Effector CD8-positive, alpha-beta T cell (primary cell): ENCODE results near the gene ERFE.
"Not testable (repeated sequence)": the region's sequence is repeated elsewhere in the genome, so short reads cannot be mapped to it uniquely, and the experiment has no call there.

Experiments
- DNase-seq: peaks from one replicate; lab custom pipeline; 2025; lab: John Stamatoyannopoulos, UW
- total RNA-seq, 4 experiments: gene quantifications; one replicate each; lab custom pipeline; 2026; lab: John Stamatoyannopoulos, UW

Gene ERFE, protein sequence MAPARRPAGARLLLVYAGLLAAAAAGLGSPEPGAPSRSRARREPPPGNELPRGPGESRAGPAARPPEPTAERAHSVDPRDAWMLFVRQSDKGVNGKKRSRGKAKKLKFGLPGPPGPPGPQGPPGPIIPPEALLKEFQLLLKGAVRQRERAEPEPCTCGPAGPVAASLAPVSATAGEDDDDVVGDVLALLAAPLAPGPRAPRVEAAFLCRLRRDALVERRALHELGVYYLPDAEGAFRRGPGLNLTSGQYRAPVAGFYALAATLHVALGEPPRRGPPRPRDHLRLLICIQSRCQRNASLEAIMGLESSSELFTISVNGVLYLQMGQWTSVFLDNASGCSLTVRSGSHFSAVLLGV
- 0 reads per million in 4 experiments for total RNA-seq

DNA sequence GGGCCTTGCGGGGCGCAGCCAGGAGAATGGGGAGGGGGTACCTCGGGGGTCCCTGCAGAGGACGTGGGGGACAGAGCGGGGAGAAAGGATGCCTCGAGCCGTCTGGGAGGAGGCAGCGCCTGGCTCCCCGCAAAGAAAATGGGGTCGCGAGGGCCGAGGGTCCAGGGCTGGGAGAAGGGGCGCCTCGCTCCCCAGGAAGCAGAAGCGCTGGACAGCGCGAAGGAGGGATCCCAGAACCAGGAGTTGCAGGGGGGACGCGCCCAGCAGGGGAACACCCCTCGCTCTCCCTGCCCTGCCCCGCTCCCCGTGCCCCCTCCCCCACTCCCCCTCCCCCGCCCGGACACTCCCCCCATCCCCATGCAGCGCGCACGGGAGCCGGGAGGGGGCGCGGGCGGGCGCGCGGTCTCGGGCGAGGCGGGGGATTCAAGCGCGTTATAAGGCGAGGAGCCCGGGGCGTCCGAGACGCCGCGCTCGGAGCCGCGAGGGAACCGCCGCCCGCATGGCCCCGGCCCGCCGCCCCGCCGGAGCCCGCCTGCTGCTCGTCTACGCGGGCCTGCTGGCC is at the start of gene ERFE:
ERFE (plus strand) TSS at position 462 of the 562 bp plus-strand sequence; CDS start at position 500, 38 bp downstream.
- peak; percentile 7 for DNase-seq

DNA sequence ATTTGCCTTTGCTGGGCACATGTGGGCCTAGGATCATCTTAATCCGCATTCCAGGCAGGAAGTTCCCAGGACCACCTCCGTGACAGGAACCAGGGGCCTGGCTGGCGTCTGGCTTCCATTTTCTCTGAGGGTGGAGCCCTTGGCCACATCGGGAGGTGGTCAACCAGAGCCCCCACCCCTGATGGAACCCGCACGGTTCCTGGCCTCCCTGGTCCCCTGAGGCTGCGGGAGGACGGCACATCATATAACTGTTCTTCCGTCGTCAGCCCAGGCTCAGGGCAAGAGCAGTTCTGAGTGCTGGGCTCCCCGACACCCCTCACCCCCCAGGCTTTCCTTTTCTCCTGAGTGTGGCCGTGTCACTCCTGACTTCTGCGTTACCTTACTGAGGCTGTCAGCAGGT is 45.2 kb upstream of the ERFE start:
- DNase-seq: no peak

DNA sequence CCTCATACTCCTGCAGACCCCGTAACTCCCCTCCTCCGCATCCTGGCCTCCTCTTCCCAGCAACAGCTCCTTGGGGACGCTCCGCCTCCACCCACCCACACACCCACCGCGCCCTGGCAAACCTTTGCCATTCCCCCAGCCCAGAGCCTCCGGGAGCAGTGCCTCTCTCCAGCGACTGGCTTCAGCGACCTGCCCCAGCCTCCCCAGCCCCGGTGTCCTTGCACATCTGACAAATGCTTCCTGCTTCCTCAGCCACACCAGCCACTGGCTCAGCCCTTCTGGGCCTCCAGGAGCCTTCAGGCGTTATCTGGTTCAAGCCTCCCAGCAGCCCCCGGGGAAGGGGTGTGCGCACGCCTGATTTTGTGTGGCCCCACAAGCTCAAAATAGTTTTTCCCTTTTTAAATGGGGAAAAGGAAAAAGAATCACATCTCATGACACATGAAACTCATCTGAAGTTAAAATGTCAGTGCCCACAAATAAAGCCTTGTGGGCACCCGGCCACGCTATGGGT is 44.4 kb upstream of the ERFE start:
- no peak for DNase-seq

DNA sequence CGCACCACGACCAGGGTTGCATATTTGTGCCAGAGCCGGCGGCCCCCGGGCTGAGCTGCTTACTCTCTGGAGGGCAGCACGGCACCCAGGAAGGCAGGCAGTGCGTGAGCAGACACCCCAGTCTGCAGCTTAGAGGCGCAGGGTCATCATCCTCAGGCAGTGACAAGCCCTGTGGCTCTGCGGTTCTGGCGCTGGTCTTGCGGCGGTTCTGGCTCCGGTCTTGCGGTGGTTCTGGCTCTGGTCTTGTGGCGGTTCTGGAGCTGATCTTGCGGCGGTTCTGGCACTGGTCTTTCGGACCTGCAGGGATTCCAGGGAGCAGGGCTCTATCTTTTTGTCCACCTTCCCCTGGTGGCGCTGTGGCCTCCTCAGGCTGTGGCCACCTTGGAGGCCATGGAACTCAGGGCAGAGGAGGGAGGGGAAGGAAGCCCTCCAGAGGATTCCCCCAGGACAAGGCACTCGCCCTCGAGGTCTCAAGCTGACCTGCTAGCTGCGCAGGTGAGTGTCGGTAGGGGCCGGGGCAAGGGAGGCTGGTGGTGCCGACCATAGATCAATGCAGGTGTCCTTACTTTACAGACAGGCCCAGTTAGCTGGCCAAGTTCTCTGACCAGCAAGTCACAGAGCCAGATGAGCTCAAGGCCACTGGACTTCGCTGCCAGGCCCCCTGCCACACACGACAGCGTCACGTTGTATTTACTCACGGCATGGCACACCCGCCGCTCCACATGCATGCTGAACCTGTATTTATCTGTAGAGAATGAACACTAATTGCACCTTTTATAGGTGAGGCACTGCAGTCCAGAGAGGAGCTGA is 43.7 kb upstream of the ERFE start:
- DNase-seq: no peak

DNA sequence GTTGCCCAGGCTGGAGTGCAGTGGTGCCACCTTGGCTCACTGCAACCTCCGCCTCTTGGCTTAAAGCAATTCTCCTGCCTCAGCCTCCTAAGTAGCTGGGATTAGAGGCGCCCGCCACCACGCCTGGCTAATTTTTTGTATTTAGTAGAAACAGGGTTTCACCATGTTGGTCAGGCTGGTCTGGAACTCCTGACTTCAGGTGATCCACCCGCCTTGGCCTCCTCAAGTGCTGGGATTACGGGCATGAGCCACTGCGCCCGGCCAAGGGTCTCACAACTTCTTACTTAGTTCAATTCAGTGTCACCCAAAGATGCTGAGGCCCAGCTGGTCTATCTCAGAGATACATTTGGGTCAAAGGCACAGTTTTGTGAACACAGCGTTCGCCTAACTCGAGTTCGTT is 43.1 kb upstream of the ERFE start:
- not testable (repeated sequence) for DNase-seq

DNA sequence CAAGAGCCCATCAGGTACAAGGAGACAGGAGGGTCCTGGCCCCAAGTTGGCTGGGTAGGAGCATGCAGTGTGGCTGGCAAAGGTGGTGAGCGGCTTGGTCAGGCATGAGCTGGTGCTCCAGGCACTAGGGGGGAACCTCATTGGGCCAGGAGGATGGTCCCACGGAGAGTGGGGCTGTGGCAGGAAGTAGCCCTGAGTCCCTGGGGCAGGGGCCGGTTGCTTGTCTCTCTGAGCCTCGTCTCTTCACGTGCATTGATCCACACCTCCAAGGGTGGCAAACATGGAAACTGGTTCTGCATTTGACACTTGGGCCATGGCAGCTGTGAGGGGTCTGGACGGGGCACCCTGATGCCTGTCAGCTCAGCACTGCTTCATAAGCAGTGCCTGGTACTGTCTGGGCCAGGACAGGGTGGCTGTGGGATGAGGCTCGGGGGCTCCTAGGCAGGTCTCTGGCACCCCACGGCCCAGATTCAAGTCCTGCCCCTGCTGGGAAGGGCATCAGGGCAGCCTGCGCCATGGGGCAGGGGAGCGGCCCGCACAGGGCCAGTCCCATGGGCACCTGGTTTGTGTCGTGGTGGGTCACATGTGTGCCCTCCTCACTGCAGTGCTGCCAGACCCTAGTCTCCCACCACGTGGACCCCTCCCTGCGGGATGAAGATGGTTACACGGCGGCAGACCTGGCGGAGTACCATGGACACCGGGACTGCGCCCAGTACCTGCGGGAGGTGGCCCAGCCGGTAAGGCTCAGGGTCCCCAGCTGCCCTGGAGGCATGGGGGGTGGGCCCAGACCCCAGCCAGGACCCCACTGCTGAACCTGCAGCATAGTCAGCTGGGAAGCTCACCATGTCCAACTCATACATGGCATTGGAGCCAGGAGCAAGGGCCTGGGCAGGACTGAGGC is 42.2 kb upstream of the ERFE start:
- no peak for DNase-seq

DNA sequence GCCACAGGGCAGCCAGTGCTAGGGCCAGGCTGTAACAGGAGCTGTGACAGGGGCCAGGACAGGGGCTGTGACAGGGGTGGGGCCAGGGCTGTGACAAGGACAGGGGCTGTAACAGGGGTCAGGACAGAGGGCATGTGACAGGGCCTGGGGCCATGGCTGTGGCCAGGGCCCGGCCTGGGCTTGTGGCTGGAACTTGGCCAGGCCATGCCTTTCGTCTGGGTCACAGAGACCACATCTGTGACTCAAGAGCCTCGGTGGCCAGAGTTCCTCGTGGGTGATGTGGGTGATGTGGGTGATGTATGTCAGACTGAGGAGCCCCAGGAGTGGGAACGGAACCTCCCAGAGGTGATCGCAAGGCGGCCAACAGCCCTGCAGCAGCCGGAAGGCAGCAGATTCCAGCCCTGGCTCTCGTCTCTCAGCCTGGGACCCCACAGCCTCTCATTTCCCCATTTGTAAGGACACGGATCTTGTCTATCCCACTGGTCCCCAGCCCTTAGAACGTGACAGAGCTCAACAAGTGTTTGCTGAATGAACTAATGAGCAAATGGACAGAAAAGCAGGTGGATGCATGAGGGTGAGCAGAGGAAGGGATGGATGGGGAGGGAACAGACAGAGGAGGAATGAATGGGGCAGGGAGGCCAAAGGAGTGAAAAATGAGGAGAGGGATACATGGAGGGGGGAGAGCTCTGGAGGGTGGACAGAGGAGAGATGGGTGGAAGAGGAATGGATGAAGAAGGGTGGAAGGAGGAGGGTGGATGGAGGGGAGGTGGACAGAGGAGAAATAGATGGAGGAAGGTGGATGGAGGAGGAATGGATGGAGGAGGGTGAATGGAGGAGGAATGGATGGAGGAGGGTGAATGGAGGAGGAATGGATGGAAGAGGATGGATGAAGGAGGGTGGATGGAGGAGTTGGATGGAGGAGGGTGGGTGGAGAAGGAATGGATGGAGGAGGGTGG is 41.3 kb upstream of the ERFE start:
- DNase-seq: no peak

DNA sequence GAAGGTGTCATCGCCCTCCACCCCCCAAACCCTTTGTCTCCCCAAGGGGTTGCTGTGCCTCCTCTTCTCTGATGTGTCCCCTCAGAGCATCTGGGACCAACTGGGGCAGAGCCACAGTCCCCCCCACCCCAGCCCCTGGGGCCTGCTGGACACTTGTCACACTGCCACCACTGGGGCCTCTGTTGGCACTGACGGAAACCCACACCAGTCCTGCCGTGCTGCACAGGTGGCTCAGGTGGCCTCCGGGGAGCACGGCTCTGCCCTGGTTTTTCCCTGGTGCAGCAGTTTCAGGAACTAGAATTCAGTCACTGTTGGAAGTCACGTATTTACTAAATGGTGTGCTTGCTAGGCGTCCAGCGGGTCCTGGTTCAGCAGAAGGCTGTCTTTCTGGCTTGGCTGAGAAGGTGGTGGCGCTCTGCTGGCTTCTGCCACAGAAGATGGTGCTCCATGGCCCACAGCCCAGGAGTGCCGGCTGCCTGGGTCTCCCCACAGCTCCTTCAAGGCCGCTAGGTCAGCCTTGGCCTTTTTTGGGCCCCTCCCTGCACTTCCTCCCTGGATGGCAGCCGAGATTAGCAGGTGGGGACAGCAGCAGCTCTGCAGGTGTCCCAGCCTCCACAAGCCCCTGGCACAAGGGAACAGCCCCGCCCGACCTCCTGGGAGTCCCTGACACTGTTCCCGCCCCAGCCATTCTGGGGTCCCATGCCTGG is 38.9 kb upstream of the ERFE start:
- DNase-seq: no peak

DNA sequence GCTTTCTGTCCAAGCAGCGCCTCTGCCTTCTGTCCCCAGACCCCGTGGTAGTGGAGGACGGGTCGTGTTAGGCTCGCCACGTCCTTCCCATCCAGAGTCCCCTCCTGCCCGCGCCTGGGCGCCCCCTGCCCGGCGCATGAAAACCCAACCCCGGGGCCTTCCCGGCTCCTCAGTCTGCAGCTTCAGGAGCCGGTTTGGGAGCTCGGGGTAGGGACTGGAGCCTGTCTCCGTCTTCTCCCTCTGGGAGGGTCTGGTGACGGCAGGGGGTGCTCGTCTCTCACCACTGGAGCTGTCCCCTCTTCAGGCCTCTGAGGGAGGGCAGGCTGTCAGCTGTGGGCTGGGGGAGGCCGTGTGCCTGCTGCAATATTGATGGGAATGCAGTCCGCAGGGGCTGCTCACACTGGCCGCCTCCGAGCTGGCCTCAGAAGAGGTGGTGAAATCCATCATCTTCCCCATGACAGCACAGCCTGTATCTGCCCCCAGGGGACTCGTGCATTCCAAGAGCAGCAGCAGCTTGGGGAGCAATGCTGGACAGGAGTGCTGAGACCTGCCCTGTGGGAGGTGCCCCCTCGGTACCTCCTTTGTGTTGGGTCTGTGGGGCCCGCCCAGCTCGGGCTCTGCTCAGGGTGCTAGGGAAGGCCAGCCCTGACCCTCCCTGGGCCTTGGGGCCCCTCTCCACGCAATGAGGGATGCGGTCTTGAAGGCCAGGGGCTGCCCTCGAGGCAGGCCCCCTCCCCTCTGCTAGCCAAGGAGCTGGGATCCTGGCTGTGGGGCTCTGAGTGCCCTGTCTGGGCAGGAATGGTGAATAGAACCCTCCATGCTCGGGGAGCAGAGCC is 38.1 kb upstream of the ERFE start:
- no peak for DNase-seq

DNA sequence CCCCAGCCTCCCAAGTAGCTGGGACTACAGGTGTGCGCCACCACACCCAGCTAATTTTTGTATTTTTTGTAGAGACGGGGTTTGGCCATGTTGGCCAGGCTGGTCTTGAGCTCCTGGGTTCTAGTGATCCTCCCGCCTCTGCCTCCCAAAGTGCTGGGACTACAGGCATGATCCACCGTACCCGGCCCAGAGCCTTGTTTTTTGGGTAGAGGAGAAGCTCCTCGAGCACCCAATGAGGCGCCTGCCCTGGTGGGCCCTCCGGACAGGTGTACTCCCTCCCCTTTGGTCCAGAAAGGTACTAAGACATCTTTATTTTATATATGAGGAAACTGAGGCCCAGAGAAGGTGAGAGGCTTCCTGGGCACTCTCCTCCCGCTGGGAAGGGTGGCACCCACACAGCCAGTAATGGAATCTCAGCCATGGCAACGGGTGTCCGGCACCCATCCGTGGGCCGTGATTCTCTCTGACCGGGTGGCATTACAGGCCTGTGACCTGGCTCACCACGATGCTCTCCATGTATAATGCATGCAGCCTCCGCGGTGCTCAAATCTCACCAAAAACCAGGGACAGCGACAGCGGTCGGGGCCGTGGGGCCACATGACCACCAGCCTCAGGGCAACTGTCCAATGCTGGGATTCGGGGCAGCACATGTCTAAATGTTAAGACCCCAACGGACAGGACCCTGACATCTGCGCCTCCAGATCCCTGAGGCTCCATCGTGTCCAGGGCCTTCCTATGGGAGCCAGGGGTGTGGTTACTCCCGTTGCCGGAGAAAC is 37.1 kb upstream of the ERFE start:
- no peak for DNase-seq

DNA sequence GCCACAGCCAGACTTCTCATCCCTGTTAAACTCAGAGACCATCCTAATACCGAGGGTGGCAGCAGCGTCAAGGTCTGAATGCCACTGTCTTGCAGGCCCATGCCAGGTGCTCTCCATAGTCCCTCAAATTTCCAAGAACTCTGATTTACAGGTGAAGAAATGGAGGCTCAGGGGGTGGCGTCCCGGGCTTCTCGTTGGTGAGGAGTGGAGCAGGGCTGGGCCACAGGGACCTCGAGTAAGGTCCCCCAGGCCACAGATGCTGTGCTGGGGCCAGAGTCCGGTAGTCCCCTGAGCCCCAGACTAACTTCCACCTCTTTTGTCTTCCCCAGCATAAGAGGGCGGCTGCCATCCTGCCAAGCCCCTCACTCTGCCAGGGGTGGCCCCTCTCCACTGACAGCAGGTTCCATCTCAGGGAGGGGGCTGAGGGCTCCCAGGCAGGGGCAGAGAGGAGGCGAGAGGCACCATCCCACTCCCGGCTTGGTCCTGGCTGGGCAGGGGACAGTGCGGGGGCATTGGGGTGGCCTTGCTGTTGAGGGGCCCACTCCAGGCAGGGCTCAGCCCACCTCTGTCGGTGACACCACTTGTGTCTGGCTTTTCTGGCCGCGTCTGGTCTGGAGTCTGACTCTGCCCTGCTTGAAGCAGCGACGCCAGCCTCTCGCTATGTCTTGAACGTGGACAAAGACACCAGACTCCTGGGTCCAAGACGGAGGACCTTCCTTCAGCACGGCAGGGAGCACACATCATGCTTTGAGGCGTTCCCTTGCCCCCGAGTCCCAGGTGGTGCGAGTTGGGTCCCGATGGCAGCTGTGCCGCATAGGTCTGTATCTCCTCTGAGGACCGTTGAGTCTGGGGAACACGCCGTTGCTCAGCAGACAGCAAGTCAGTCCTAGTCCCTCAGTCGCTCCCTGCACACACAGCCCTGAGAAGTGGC is 36.2 kb upstream of the ERFE start:
- no peak for DNase-seq

DNA sequence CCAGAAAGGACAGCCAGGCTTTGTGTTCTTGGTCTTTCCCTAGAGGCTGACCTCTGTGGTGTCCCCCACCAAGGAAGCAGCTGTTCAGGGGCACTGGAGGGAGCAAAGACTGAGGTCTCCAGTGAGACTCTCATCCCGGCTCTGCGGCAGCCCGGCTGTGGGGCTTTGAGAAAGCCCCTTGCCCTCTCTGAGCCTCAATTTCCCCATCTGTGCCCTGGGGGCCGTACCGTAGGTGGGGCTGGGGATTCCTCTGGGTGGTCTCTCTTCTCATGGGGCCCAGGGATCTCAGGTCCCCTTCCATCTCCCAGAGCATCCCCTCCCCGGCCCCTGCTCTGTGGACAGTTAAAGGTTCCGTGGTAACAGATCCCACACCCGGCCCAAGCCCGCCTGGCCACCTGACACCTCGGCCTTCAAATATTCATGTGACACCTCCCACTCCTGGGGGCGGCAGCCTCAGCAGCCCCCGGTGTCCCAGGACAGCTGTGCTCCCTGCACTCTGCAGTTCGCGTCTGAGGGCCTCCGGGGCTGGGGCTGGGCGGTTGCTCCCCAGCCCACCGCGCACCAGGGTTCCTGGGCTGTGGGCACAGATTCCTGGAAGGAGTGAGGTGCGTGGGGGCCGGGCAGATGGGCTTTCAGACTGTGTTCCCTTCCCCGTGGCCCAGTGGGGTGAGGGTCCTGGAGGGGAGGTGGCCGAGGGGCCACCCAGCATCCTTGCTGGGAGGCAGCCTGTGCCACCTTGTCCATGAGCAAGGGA is 35.4 kb upstream of the ERFE start:
- DNase-seq: no peak

DNA sequence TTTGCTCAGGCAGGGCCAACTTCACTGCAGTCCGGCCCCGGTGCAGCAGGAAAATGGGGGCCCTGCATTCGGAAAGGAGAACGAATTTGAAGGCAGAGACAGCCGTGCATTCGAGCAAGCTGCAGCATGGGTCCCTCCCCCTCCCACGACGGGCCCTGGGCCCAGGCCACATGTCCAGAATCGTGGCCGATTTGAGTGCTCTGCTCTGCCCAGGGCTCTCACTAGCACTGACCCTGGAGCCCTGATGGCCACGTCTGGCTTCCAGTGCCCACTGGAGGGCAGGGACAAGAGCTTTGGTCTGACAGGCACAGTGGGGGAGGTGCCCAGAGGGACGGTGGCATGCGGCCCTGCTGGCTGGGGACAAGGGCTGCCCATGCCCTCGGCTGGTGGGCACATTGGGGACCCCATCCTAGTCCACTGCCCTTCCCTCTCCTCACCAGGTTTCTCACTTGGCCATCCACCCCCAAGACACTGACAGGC is 34.7 kb upstream of the ERFE start:
- no peak for DNase-seq

DNA sequence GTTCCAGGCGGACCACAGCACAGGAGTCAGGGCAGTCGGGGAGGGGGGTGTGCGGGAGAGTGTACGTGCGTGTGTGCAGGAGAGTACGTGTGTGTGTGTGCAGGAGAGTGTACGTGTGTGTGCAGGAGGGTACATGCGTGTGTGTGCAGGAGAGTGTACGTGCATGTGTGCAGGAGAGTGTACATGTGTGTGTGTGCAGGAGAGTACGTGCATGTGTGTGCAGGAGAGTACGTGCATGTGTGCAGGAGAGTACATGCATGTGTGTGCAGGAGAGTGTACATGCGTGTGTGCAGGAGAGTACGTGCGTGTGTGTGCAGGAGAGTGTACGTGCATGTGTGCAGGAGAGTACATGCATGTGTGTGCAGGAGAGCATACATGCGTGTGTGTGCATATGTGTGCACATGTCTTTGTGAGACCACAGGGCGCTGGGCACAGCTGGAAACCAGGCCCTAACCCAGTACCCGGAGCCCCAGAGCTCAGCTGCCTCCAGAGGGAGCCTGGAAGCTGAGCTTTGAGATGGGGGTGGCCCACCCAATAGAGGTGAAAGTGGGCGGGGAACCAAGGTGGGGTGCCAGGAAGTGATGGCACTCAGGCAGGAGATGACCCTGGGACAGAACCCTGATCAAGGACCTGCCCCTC is 34.2 kb upstream of the ERFE start:
- no peak for DNase-seq

DNA sequence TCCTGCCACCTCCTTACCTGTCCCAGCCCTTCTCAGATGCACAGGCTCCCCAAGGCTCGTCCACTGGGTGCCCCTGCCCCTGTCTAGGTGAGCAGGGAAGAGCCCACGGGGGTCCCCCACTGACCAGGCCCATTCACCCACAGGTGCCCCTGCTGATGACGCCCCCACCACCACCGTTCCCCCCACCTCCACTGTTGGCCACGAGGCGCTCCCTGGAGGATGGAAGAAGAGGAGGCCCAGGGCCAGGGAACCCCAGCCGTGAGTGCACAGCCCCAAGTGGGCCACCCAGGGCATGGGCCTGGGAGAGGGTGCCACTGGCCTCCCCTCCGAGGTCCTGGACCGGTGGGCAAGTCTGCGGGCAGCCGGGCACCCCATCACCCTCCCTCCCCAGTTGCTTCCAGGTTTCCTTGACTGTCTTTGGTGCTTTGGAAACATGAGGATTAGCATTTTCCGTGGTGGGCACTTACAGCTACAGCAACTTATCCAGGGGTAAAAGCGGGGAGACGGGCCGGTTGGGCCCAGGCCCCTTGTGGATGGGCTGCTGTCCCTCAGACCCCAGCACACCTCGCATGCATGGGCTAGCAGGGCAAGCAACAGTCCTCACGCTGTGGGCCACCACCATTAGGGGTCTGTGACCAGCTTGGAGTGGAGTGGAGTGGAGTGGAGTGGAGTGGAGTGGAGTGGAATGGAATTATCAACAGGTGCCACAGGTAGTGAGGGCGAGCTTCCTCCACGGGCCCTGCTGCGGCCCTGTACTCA is 33.5 kb upstream of the ERFE start:
- DNase-seq: no peak
